Glutamatergic neuron (in vitro differentiated cells): Measurements from ENCODE around the gene ALPP. TPM values are rescaled to one million over a fixed set of nuclear protein-coding genes. Genes with fewer than 3 reads are reported as not detected.

Source experiments
- DNase-seq: peaks from one replicate; pipeline ENCODE4 v3.0.0; 2022
- H3K27ac Mint-ChIP-seq: one replicate; pipeline ENCODE4 v1.8.0; 2020; ENCODE audit warnings: mild to moderate bottlenecking, mixed read lengths, inconsistent platforms; ENCODE audit not compliant: unreplicated experiment
- H3K27me3 Mint-ChIP-seq: one replicate; pipeline ENCODE4 v1.8.0; 2020; ENCODE audit warnings: mild to moderate bottlenecking, moderate library complexity, mixed read lengths, inconsistent platforms; ENCODE audit not compliant: unreplicated experiment
- H3K36me3 Mint-ChIP-seq: one replicate; pipeline ENCODE4 v1.8.0; 2020; ENCODE audit warnings: mild to moderate bottlenecking, mixed read lengths, inconsistent platforms; ENCODE audit not compliant: unreplicated experiment
- H3K4me1 Mint-ChIP-seq: one replicate; pipeline ENCODE4 v1.8.0; 2020; ENCODE audit warnings: mild to moderate bottlenecking, low read depth, mixed read lengths, inconsistent platforms; ENCODE audit not compliant: unreplicated experiment
- H3K4me3 Mint-ChIP-seq: one replicate; pipeline ENCODE4 v1.8.0; 2020; ENCODE audit warnings: mild to moderate bottlenecking, mixed read lengths, inconsistent platforms; ENCODE audit not compliant: unreplicated experiment
- H3K9me3 Mint-ChIP-seq: one replicate; pipeline ENCODE4 v1.8.0; 2020; ENCODE audit warnings: mild to moderate bottlenecking, moderate library complexity, mixed read lengths, inconsistent platforms; ENCODE audit not compliant: unreplicated experiment
- total RNA-seq: library from RNA; stranded (reverse); fragmentation: NEBNext Ultra II Directional; extraction: Animal tissue kit (Norgen Biotek cat#: 25700); gene quantifications from one replicate; pipeline ENCODE4 v1.2.1, GENCODE V29; 2021; ENCODE audit not compliant: unreplicated experiment
- TF ChIP-seq, protein P1 (sequence below): fragments of 200-600 bp; sonication (generic); IDR thresholded peaks from one replicate; pipeline ENCODE4 v1.5.0; 2021; ENCODE audit not compliant: partially characterized antibody, unreplicated experiment

The ALPP gene
- total RNA-seq, 1 donor from 2014 or later = 0.34 TPM

DNA sequence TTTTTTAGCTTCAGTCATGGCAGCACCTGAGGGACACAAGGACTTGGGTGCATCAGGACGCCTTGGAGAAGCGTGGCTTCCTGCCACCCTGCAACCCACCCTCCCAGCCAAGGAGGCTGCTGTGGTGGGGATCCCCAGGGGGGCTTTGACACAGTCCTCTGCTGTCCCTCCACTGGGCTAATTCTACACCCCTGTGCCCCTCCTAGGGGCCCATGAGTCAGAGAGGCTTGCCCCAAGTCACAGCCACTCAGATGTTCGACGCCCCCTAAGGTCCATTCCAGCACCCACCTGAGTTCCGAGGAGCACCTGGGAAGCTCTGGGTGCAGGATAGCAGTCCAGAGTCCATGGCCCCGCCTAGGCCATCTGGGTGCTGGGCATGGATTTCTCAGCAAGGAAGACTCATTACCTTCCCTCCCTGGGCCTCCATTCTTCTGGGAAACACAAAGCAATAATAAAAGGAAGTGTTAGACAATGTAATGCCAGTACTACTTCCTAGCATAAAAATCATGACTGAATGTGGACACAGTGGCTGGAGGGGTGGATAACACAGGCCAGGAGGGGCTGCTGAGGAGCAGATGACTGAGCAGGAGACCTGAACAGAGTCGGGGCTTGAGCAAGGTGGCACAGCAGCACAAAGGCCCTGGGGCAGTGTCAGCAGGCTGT, 31.8 kb downstream of the ALPP start:
- H3K36me3 Mint-ChIP-seq = no peaks in the 10 kb centered on the region
- H3K4me3 Mint-ChIP-seq = no peak overlapping the region
- no peak overlapping the region for H3K27ac Mint-ChIP-seq

DNA sequence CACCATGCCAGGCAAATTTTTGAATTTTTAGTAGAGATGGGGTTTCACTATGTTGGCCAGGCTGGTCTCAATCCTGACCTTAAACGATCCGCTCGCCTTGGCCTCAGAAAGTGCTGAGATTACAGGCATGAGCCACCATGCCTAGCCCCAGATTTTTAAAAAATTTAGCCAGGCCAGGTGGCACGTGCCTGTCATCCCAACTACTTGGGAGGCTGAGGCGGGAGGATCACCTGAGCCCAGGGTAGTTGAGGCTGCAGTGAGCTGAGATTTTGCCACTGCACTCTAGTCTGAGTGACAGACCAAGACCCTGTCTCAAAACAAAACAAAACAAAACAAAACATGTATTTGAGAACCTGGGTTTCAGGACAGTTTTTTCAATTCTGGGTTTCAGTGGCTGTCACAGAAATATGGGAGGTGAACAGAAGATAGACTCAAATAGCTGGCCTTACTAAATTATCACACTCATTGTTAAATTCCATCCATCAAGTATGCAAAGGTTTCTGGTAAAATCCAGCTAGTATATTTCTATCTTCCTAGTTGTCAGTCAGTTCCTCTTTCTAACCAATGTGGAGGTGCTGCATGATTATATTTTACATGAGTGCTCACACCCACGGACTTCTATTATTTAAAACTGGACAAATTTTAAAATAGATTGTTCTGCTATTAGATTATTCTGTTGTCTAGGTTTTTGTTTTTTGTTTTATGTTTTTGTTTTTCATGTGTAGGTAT, 33.5 kb downstream of the ALPP start:
- H3K4me1 Mint-ChIP-seq = no peaks in the 10 kb centered on the region
- DNase-seq = no peak
- TF ChIP-seq, protein P1, sequence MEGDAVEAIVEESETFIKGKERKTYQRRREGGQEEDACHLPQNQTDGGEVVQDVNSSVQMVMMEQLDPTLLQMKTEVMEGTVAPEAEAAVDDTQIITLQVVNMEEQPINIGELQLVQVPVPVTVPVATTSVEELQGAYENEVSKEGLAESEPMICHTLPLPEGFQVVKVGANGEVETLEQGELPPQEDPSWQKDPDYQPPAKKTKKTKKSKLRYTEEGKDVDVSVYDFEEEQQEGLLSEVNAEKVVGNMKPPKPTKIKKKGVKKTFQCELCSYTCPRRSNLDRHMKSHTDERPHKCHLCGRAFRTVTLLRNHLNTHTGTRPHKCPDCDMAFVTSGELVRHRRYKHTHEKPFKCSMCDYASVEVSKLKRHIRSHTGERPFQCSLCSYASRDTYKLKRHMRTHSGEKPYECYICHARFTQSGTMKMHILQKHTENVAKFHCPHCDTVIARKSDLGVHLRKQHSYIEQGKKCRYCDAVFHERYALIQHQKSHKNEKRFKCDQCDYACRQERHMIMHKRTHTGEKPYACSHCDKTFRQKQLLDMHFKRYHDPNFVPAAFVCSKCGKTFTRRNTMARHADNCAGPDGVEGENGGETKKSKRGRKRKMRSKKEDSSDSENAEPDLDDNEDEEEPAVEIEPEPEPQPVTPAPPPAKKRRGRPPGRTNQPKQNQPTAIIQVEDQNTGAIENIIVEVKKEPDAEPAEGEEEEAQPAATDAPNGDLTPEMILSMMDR = no peak
- H3K36me3 Mint-ChIP-seq = no peaks in the 10 kb centered on the region
- H3K4me3 Mint-ChIP-seq = no peak overlapping the region
- no peaks in the 10 kb centered on the region for H3K9me3 Mint-ChIP-seq
- H3K27me3 Mint-ChIP-seq = no peaks in the 10 kb centered on the region
- H3K27ac Mint-ChIP-seq = no peak overlapping the region

More for the DNA sequence above, 31.8 kb downstream of the ALPP start:
- TF ChIP-seq, protein P1 = no peak
- no peak for DNase-seq
- H3K4me1 Mint-ChIP-seq = no peaks in the 10 kb centered on the region
- no peaks in the 10 kb centered on the region for H3K27me3 Mint-ChIP-seq
- H3K9me3 Mint-ChIP-seq = peaks cover 4% of the 10 kb centered on the region

DNA sequence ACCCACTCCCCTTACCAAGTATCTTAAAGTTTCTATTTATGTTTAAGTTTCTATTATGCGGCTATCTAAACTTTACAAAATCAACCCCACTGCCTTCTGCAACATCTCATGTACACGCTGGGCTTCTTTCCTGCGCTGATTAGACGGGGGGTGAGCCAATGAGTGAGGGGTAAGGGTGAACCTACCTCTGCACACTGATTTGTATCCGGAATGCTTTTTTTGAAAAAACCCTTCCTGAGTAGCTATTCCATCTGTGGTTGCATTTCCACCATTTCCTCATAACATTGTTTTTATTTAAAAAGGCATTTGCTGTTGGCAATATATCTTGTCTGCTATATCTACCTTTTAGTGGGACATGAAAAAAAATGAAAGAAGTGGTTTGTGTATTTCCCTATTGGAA, 34.4 kb downstream of the ALPP start:
- Mint-ChIP-seq H3K27ac (no peak overlapping the region), H3K36me3 (no peaks in the 10 kb centered on the region), H3K27me3 (no peaks in the 10 kb centered on the region), H3K4me3 (no peak overlapping the region), H3K4me1 (no peaks in the 10 kb centered on the region), H3K9me3 (no peaks in the 10 kb centered on the region)
- TF ChIP-seq, protein P1 = no peak
- DNase-seq = no peak

DNA sequence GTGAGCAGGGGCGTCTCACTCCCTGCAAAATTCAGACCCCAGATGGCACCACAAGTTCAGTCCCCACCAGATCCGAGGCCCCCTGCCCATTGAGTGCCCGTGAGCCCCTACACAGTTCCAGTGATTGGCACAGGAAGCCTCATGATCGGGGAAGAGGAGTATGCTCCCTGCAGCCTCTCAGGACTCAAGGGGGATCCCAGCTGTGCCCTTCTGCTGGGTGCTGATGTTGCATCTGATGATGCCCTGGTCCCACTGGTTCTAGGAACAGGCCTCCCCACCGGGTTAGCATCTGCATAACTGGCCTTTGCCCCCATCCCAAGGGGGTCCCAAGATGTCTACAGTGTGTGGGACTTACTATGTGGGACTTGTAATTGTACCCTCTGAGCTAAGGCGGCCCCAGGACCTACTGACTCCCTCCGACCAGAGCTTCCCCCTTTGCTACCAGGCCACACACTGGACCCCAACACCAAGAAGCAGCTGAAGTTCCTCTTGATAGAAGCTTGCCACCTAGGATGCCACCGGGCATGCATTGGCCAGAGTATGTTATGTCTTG, 36.7 kb downstream of the ALPP start:
- H3K27ac Mint-ChIP-seq = no peak overlapping the region
- peaks cover 2% of the 10 kb centered on the region for H3K4me1 Mint-ChIP-seq
- peaks cover 2% of the 10 kb centered on the region for H3K27me3 Mint-ChIP-seq
- no peak overlapping the region for H3K4me3 Mint-ChIP-seq
- H3K9me3 Mint-ChIP-seq = no peaks in the 10 kb centered on the region
- TF ChIP-seq, protein P1 = no peak
- no peaks in the 10 kb centered on the region for H3K36me3 Mint-ChIP-seq
- DNase-seq = no peak
